AG08395 (cell line): ENCODE measurements around the gene GALNT16.
"Not testable (repeated sequence)": the region's sequence is repeated elsewhere in the genome, so short reads cannot be mapped to it uniquely, and the experiment has no call there.

Experiments
- DNase-seq: peaks from one replicate; pipeline ENCODE4 v3.0.0; 2012; ENCODE audit warnings: mixed read lengths, low spot score

Gene GALNT16

GRCh38 chr14:69364378-69364777 lies 104.4 kb downstream of the GALNT16 start:
- no peak for DNase-seq

GRCh38 chr14:69366069-69366468 lies 106.1 kb downstream of the GALNT16 start:
- DNase-seq = no peak

GRCh38 chr14:69366761-69367160 lies 106.8 kb downstream of the GALNT16 start:
- no peak for DNase-seq

- no peak for DNase-seq
Measured at GRCh38 chr14:69368381-69368780, 108.4 kb downstream of the GALNT16 start.

- DNase-seq = no peak
Measured at GRCh38 chr14:69370061-69370460, 110.1 kb downstream of the GALNT16 start.

- DNase-seq = no peak
Measured at GRCh38 chr14:69372146-69372545, 112.2 kb downstream of the GALNT16 start.

GRCh38 chr14:69373104-69373503 lies 113.1 kb downstream of the GALNT16 start:
- no peak for DNase-seq

GRCh38 chr14:69374235-69374634 lies 114.3 kb downstream of the GALNT16 start:
- DNase-seq = no peak

- no peak for DNase-seq
Measured at GRCh38 chr14:69375182-69375581, 115.2 kb downstream of the GALNT16 start.

- DNase-seq = no peak
Measured at GRCh38 chr14:69375722-69376121, 115.8 kb downstream of the GALNT16 start.

GRCh38 chr14:69376439-69376838 lies 116.5 kb downstream of the GALNT16 start:
- peak; percentile 27 for DNase-seq

GRCh38 chr14:69378274-69378673 lies 118.3 kb downstream of the GALNT16 start:
- no peak for DNase-seq

GRCh38 chr14:69387311-69387710 lies 127.4 kb downstream of the GALNT16 start:
- DNase-seq = no peak

GRCh38 chr14:69391400-69391799 lies 131.4 kb downstream of the GALNT16 start:
- not testable (repeated sequence) for DNase-seq

GRCh38 chr14:69392481-69392880 lies 132.5 kb downstream of the GALNT16 start:
- DNase-seq = no peak

- DNase-seq = no peak
Measured at GRCh38 chr14:69395929-69396328, 136.0 kb downstream of the GALNT16 start.

GRCh38 chr14:69398053-69398817 lies 138.3 kb downstream of the GALNT16 start, which contains the start of the genes ERH and SLC39A9:
TSS of gene ERH (minus strand) at chr14:69398299. CDS start at chr14:69398233, 66 bp downstream.
TSS of gene SLC39A9 (plus strand) at chr14:69398692. CDS start at chr14:69399370, 678 bp downstream.
- DNase-seq = peak; percentile 97

- no peak for DNase-seq
Measured at GRCh38 chr14:69398818-69399210, 138.9 kb downstream of the GALNT16 start.

- DNase-seq = no peak
Measured at GRCh38 chr14:69399750-69400149, 139.8 kb downstream of the GALNT16 start.

GRCh38 chr14:69400154-69400553 lies 140.2 kb downstream of the GALNT16 start:
- DNase-seq = no peak

GRCh38 chr14:69401841-69402240 lies 141.9 kb downstream of the GALNT16 start:
- DNase-seq = no peak

GRCh38 chr14:69404478-69404877 lies 144.5 kb downstream of the GALNT16 start:
- DNase-seq = no peak

GRCh38 chr14:69404883-69405282 lies 144.9 kb downstream of the GALNT16 start:
- DNase-seq = no peak

GRCh38 chr14:69405762-69406161 lies 145.8 kb downstream of the GALNT16 start:
- no peak for DNase-seq
